C4-2B (cell line): ENCODE measurements around the gene TMEM167B.
"Not testable (repeated sequence)": the region's sequence is repeated elsewhere in the genome, so short reads cannot be mapped to it uniquely, and the experiment has no call there.

Experiments used
- H3K27ac ChIP-seq: fragments of 450-650 bp; 2 replicates; pipeline ENCODE4 v1.5.1; 2017
- ZFX ChIP-seq: fragments of 450-650 bp; IDR thresholded peaks from 2 replicates; pipeline ENCODE4 v1.6.1; 2017
- TF ChIP-seq, protein P1 (sequence below): fragments of 450-650 bp; conservative IDR thresholded peaks from 2 replicates; pipeline ENCODE4 v1.5.1; 2017; ENCODE audit warnings: mild to moderate bottlenecking

TMEM167B gene

DNA sequence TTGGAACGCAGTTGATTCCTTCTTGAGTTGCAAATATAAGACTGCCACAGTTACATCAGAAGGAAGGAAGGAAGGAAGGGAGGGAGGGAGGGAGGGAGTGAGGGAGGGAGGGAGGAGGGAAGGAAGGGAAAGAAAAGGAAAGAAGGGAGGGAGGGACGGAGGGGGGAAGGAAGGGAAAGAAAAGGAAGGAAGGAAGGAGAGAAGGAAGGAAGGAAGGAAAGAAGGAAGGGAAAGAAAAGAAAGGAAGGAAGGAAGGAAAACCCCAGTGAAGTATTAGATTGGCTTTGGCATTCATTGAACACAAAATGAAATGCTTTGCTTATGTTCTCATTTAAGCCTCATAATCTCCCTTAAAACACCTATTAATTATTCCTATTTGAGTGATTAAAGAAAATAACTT is 42.2 kb upstream of the TMEM167B start:
- no peak overlapping the region for H3K27ac ChIP-seq
- TF ChIP-seq, protein P1, sequence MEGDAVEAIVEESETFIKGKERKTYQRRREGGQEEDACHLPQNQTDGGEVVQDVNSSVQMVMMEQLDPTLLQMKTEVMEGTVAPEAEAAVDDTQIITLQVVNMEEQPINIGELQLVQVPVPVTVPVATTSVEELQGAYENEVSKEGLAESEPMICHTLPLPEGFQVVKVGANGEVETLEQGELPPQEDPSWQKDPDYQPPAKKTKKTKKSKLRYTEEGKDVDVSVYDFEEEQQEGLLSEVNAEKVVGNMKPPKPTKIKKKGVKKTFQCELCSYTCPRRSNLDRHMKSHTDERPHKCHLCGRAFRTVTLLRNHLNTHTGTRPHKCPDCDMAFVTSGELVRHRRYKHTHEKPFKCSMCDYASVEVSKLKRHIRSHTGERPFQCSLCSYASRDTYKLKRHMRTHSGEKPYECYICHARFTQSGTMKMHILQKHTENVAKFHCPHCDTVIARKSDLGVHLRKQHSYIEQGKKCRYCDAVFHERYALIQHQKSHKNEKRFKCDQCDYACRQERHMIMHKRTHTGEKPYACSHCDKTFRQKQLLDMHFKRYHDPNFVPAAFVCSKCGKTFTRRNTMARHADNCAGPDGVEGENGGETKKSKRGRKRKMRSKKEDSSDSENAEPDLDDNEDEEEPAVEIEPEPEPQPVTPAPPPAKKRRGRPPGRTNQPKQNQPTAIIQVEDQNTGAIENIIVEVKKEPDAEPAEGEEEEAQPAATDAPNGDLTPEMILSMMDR = no peak
- TF ChIP-seq ZFX = no peak

DNA sequence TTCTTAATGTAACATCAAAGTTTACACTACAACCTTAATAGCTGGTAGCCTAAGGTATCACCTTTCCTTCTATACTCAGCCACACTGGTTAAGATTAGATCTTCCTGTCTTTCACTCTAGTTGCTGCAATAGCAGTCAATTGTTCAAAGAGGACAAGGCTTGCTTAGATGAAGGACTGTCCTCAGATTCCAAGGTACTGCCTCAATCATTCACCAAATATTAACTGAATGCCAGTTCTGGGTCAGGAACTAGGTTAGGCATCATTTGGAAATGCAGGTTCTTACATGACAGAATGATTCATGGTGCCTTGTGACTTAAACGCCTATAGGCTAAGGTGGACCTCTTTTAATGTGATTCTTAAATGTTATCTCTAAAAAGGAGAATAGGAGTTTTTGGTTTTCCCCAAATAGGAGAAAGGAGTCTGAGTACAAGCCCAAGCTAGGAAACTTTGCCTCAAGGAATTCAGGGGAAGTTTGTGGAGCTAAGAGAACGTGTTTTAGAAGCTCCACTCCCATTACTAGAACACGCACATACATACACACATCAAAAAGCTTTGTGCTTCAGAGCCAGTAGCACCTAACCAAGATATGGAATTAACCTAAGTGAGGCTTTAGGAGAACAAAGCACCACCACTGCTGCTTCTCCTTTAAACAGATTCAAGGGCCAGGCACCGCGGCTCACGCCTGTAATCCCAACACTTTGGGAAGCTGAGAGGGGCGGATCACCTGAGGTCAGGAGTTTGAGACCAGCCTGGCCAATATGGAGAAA is 40.2 kb upstream of the TMEM167B start:
- TF ChIP-seq ZFX = no peak
- TF ChIP-seq, protein P1 = no peak
- no peak overlapping the region for H3K27ac ChIP-seq

DNA sequence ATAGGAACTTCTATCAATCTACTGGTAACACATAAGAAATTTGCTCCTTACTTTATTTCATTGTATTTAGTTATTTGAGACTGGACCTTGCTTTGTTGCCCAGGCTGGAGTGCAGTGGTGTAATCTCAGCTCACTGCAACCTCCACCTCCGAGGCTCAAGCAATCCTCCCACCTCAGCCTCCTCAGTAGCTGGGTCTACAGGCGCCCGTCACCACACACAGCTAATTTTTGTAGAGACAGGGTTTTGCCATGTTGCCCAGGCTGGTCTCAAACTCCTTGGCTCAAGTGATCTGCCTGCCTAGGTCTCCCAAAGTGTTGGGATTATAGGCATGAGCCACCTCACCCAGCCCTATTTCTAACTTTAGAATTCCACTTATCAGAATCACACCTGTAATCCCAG is 38.4 kb upstream of the TMEM167B start:
- not testable (repeated sequence) for H3K27ac ChIP-seq

DNA sequence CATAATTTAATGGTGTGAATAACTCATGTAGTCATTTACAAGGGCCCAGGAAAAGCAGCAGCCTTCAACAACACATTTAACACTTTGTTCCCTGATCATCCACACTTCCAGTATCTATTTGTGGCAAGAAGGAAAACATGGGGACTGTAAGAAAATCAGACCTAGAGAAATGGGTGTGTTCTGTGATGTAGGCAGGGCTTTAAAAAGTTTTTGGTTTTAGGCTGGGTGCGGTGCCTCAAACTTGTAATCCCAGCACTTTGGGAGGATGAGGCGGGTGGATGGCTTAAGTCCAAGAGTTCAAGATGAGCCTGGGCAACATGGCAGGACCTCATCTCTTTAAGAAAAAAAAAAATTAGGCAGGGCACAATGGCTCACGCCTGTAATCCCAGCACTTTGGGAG is 34.5 kb upstream of the TMEM167B start:
- TF ChIP-seq, protein P1 = no peak
- no peak for TF ChIP-seq ZFX

DNA sequence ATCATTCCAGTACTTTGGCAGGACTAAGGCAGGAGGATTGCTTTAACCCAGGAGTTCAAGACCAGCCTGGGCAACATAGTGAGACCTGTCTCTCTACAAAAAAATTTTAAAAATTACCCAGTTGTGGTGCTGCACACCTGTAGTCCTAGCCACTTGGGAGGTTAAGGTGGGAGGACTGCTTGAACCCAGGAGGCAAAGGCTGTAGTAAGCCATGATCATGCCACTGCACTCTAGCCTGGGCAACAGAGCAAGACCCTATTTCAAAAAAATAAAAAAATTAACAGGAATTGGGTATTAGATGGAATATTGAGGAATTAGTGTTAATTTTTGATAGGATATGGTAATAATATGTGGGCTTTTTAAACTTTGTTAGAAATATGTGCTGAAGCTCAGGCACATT is 31.5 kb upstream of the TMEM167B start:
- H3K27ac ChIP-seq = no peak overlapping the region
- TF ChIP-seq ZFX = no peak
- TF ChIP-seq, protein P1 = no peak

More for the DNA sequence above, 34.5 kb upstream of the TMEM167B start:
- H3K27ac ChIP-seq = no peak overlapping the region

DNA sequence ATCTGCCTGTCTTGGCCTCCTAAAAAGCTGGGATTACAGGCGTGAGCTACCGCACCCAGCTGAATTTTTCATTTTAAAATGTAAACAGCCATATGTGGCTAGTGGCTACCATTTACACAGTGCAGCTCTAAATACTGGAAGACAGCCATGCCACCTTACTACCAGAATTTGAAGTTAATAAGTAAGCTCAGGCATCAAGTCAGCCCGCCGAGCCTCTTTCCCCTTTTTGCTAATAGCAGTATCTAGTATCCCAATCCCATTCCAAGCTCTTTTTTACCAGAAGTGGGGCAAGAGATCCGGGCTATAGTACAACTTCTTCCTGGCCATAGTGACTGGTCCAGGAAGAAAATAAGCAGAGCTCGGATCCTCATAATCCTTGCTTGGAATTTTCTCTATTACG is 29.9 kb upstream of the TMEM167B start:
- no peak overlapping the region for H3K27ac ChIP-seq
- TF ChIP-seq, protein P1 = no peak
- no peak for TF ChIP-seq ZFX

DNA sequence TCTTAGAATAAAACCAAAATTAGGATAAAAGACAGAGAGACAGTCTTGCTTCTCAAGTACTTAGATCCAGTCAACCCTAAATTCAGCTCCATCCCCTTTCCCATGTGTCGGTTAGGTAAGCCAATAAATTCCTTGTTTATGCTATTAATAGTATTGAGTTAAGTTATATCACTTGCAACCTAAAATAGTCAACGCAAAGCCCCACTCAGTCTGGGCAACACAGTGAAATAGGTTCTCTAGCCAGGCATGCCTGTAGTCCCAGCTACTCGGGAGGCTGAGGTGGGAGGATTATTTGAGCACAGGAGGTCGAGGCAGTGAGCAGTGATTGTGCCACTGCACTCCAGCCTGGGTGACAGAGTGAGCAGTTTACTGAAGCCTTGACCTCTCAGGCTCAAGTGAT is 29.4 kb upstream of the TMEM167B start:
- TF ChIP-seq, protein P1 = no peak
- no peak for TF ChIP-seq ZFX
- no peak overlapping the region for H3K27ac ChIP-seq

DNA sequence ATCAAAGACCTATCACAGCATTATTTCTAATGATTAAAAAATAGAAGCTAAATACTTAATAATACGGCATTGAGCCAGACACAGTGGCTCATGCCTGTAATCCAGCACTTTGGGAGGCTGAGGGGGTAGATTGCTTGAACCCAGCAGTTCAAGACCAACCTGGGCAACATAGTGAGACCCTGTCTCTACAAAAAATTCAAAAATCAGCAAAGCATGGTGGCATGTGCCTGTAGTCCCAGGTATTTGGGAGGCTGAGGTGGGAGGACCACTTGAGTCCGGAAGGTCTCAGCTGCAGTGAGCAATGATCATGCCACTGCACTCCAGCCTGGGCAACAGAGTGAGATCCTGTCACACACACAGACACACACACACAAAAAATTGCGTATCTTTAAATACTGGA is 25.4 kb upstream of the TMEM167B start:
- TF ChIP-seq, protein P1 = no peak
- no peak for TF ChIP-seq ZFX
- H3K27ac ChIP-seq = no peak overlapping the region
